ENCODE measurements around the gene HAND1.

DNA sequence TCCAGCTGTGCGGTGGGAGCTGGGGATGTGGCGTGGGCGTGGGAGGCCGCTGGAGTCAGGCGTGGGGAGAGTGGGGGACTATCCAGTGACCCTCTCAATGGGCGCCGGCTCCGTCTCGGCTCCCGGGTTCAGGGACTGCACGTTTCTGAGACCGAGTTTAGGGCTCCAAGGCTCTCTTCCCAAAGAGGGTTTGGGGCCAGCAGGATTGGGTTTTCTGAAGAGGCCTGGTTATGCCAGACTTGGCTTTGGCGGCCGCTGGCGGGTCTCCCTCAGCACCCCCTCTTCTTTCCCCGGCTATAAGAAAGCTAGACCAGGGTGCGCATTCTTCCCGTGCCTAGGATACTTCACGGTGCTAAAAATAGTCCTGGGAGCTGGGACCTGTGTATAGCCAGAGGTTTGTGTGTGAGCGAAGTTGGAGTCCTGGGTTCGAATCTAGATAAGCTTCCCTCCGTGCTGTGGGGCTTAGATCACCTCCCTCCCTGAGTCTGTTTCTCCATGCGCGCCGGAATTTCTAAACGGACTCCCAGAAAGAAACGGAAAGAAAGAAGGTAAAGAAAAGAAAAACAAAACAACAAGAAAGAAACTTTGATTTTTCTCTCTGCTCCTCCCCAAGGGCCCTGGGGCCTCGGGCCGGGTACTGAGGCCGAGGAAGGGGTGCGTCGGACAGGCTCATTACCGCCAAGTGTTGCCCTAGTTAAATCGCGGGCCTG, 5.0 kb downstream of the HAND1 start:
- TF ChIP-seq, protein P1, sequence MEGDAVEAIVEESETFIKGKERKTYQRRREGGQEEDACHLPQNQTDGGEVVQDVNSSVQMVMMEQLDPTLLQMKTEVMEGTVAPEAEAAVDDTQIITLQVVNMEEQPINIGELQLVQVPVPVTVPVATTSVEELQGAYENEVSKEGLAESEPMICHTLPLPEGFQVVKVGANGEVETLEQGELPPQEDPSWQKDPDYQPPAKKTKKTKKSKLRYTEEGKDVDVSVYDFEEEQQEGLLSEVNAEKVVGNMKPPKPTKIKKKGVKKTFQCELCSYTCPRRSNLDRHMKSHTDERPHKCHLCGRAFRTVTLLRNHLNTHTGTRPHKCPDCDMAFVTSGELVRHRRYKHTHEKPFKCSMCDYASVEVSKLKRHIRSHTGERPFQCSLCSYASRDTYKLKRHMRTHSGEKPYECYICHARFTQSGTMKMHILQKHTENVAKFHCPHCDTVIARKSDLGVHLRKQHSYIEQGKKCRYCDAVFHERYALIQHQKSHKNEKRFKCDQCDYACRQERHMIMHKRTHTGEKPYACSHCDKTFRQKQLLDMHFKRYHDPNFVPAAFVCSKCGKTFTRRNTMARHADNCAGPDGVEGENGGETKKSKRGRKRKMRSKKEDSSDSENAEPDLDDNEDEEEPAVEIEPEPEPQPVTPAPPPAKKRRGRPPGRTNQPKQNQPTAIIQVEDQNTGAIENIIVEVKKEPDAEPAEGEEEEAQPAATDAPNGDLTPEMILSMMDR (conservative IDR thresholded peaks at IDR 0.05; ENCODE audit: low read depth in 2 of 2) = no peak
- TF ChIP-seq, protein P2, sequence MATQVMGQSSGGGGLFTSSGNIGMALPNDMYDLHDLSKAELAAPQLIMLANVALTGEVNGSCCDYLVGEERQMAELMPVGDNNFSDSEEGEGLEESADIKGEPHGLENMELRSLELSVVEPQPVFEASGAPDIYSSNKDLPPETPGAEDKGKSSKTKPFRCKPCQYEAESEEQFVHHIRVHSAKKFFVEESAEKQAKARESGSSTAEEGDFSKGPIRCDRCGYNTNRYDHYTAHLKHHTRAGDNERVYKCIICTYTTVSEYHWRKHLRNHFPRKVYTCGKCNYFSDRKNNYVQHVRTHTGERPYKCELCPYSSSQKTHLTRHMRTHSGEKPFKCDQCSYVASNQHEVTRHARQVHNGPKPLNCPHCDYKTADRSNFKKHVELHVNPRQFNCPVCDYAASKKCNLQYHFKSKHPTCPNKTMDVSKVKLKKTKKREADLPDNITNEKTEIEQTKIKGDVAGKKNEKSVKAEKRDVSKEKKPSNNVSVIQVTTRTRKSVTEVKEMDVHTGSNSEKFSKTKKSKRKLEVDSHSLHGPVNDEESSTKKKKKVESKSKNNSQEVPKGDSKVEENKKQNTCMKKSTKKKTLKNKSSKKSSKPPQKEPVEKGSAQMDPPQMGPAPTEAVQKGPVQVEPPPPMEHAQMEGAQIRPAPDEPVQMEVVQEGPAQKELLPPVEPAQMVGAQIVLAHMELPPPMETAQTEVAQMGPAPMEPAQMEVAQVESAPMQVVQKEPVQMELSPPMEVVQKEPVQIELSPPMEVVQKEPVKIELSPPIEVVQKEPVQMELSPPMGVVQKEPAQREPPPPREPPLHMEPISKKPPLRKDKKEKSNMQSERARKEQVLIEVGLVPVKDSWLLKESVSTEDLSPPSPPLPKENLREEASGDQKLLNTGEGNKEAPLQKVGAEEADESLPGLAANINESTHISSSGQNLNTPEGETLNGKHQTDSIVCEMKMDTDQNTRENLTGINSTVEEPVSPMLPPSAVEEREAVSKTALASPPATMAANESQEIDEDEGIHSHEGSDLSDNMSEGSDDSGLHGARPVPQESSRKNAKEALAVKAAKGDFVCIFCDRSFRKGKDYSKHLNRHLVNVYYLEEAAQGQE (IDR thresholded peaks at IDR 0.05; ENCODE audit: unreplicated experiment) = no peak
- no peak for TF ChIP-seq POLR2AphosphoS5 (IDR thresholded peaks at IDR 0.05; ENCODE audit: low read depth)
